ENCODE measurements around the gene RAD51B.

The RAD51B gene

GRCh38 chr14:68468437-68469207 lies 649.0 kb downstream of the RAD51B start:
- TF ChIP-seq POLR2A (IDR thresholded peaks at IDR 0.05; ENCODE audit: low read depth, low read length) = no peak
- TF ChIP-seq TAF1 (IDR thresholded peaks at IDR 0.05; ENCODE audit: borderline replicate concordance, low read depth, low read length) = no peak
- DNase-seq (ENCODE audit: insufficient read length) (no peak), FAIRE-seq (no peak)

- TF ChIP-seq TAF1 (IDR thresholded peaks at IDR 0.05; ENCODE audit: borderline replicate concordance, low read depth, low read length) (no peak), POLR2A (IDR thresholded peaks at IDR 0.05; ENCODE audit: low read depth, low read length) (no peak), POLR2AphosphoS5 (IDR thresholded peaks at IDR 0.05; ENCODE audit: low read depth, low read length) (no peak)
- FAIRE-seq (no peak), DNase-seq (ENCODE audit: insufficient read length) (no peak)
Measured at GRCh38 chr14:68469208-68469713, 649.7 kb downstream of the RAD51B start.

DNA sequence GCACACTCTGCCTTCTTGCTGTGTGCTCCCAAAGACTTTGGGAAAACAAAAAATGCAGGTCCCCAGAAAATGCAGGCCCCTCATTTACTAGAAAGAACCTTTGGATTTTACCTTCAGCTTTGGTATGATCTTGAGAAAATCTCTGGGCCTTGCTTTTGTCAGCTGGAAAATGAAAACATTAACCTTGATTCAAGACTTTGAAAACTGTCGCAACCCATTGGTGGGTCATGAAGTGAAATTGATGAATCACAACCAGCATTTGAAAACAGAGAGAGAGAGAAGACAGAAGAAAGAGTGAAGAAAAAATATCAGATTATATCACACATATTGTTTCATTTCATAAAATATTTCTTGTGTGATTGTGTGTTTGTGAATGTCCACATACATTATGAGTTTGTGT lies 650.8 kb downstream of the RAD51B start:
- no peak for TF ChIP-seq TAF1 (IDR thresholded peaks at IDR 0.05; ENCODE audit: borderline replicate concordance, low read depth, low read length)
- TF ChIP-seq POLR2A (IDR thresholded peaks at IDR 0.05; ENCODE audit: low read depth, low read length) = no peak
- TF ChIP-seq POLR2AphosphoS5 (IDR thresholded peaks at IDR 0.05; ENCODE audit: low read depth, low read length) = no peak
- no peak for DNase-seq (ENCODE audit: insufficient read length)
- FAIRE-seq = no peak

DNA sequence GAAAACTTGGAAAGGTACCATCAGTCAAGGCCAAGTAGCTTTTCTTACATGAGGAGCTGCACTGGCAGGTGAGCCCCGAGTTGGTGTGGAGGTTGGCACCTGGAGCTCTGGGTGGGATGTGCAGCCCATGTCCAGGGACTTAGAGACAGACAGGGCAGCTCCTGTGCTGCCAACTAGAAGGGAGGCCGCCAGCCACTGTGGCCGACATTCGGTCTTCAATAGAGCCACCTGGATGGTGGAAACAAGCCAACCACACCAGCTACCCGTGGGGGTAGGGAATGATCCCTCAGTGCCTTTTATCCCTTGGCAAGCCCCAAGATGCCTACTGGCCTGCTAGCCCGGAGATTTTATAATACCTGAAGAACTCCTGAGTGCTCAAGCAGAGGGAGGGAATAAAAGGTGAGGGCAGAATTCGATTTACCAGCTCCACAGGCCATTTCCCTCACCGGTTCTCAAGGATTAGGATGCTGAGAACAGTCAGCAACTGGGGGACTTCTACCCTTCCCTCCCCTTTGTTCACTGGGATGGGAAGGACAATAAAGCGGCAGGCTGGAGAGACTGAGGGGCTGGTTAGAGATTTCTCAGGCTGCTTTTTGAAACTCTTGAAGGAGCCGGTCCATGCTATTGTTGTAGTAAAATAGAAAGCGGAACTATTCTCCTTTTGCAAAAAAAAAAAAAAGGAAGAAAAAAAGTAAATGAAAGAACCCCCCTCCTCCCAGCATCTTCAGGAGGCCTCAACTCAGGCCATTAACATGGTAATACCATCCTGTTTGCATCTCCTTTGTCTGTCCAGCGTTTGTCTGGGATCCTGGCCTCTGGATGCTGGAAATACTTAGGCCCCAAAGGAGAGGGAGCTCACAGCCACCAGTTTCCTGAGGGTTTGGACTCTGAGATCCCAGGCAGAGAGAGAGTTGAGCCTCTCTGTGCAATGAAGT lies 651.7 kb downstream of the RAD51B start:
- DNase-seq (ENCODE audit: insufficient read length) (no peak), FAIRE-seq (peak; percentile 69)
- TF ChIP-seq TAF1 (IDR thresholded peaks at IDR 0.05; ENCODE audit: borderline replicate concordance, low read depth, low read length) (no peak), POLR2A (IDR thresholded peaks at IDR 0.05; ENCODE audit: low read depth, low read length) (no peak), POLR2AphosphoS5 (IDR thresholded peaks at IDR 0.05; ENCODE audit: low read depth, low read length) (no peak)

- DNase-seq (ENCODE audit: insufficient read length) (no peak), FAIRE-seq (peak; percentile 9)
- TF ChIP-seq TAF1 (IDR thresholded peaks at IDR 0.05; ENCODE audit: borderline replicate concordance, low read depth, low read length) = no peak
- TF ChIP-seq POLR2A (IDR thresholded peaks at IDR 0.05; ENCODE audit: low read depth, low read length) = no peak
- no peak for TF ChIP-seq POLR2AphosphoS5 (IDR thresholded peaks at IDR 0.05; ENCODE audit: low read depth, low read length)
Measured at GRCh38 chr14:68471964-68472508, 652.5 kb downstream of the RAD51B start.

GRCh38 chr14:68473069-68473468 lies 653.5 kb downstream of the RAD51B start:
- no peak for TF ChIP-seq POLR2AphosphoS5 (IDR thresholded peaks at IDR 0.05; ENCODE audit: low read depth, low read length)
- TF ChIP-seq TAF1 (IDR thresholded peaks at IDR 0.05; ENCODE audit: borderline replicate concordance, low read depth, low read length) = no peak
- no peak for TF ChIP-seq POLR2A (IDR thresholded peaks at IDR 0.05; ENCODE audit: low read depth, low read length)
- FAIRE-seq (no peak), DNase-seq (ENCODE audit: insufficient read length) (no peak)

DNA sequence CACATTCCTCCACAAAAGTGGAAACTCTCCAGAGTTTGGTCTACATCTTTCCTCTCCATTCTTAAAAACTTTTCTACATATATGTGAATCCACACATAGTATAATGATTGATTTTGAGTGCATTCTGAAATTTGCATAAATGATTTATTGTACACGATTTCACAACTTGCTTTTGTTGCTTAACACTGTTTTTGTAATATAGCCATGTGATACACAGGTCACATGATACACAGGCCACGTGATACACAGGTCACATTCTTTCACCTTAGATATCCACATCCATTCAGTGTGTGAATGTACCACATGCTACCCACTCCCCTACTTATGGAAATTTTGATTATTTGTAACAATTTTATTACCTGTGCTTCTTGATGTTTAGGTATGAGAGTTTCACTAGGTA lies 654.2 kb downstream of the RAD51B start:
- TF ChIP-seq POLR2A (IDR thresholded peaks at IDR 0.05; ENCODE audit: low read depth, low read length) (no peak), POLR2AphosphoS5 (IDR thresholded peaks at IDR 0.05; ENCODE audit: low read depth, low read length) (no peak), TAF1 (IDR thresholded peaks at IDR 0.05; ENCODE audit: borderline replicate concordance, low read depth, low read length) (no peak)
- no peak for FAIRE-seq

DNA sequence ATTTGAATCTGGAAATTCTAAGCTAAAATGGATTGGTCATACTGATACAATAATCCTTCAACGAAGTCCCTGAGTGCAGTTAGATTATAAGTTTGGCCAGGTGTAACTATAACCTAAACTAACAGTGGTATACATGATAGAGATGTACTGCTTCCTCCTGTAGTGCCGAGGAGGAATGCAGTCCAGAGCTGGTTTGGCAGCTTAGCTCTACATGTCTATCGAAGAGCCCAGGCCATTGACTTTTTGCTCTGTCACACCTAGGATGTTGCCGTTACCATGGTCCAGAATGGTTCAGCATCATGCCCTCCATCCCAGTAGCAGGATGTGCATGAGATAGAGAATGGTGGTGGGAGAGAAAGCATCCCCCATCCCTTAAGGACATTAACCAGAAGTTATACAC lies 655.2 kb downstream of the RAD51B start:
- no peak for TF ChIP-seq POLR2AphosphoS5 (IDR thresholded peaks at IDR 0.05; ENCODE audit: low read depth, low read length)
- no peak for TF ChIP-seq POLR2A (IDR thresholded peaks at IDR 0.05; ENCODE audit: low read depth, low read length)
- no peak for TF ChIP-seq TAF1 (IDR thresholded peaks at IDR 0.05; ENCODE audit: borderline replicate concordance, low read depth, low read length)
- FAIRE-seq = no peak
- DNase-seq (ENCODE audit: insufficient read length) = no peak

More for the DNA sequence above, 654.2 kb downstream of the RAD51B start:
- DNase-seq (ENCODE audit: insufficient read length) = no peak

DNA sequence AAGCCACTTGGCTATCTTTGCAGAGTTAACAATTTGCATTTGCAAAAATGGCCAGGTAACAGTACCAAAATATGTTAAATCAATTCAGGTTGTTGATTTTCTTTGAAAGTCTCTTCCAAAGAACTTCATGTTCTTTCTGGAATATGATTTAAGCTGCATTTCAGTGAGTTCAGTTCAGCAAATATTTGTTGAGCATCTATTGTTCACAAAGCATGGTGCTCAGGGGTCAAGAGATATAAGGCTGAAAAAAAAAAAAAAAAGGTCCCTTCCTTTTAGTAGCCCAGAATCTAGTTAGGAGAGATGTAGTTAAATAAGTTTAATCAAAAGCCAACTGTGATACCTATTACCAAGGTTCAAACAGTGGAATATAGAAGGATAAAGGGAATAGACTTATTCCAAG lies 656.2 kb downstream of the RAD51B start:
- DNase-seq (ENCODE audit: insufficient read length) (no peak), FAIRE-seq (no peak)
- TF ChIP-seq POLR2AphosphoS5 (IDR thresholded peaks at IDR 0.05; ENCODE audit: low read depth, low read length) (no peak), TAF1 (IDR thresholded peaks at IDR 0.05; ENCODE audit: borderline replicate concordance, low read depth, low read length) (no peak), POLR2A (IDR thresholded peaks at IDR 0.05; ENCODE audit: low read depth, low read length) (no peak)

DNA sequence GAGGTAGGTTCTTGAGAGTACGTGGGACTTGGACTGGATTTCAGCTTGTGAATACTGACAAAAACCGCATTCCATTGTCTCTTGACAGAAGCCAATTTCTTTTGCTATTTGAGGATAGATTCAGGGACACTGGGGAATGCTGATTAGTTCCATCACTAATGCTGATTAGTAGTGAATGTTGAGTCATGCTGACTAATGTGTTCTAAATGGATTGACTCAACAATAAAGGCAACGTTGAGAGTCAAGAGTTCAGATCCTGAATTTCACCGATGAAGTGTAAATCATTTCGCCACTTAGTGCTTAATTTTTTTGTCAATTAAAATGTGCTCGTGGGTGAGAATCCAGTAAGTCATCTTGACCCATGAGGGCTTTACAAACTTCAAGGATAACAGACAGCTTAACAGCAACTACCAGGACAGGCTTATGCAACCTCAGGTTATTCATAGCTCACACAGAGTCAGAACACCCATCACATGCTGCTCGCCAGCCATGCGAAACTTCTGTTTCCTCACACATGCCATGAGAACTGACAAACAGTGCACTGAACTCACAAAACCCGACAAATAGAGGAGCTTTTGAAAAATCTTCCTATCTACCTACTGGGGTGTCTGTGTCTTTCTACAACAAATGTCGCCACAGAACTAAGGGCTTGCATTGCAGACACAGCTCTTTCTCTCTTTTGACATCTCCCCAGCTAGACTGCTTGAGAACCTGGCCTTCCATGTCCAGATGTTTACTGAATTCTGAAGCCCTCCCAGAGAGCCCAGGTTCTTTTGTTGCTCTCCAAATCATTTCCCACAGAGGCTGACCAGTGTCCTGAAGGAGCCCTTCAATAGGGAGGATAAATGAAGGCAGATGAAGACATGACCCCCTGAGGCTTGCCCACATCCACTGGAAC lies 656.9 kb downstream of the RAD51B start:
- FAIRE-seq = peak; percentile 96
- no peak for DNase-seq (ENCODE audit: insufficient read length)
- TF ChIP-seq POLR2A (IDR thresholded peaks at IDR 0.05; ENCODE audit: low read depth, low read length) (no peak), POLR2AphosphoS5 (IDR thresholded peaks at IDR 0.05; ENCODE audit: low read depth, low read length) (no peak; the same call in 1 of the 2 replicates), TAF1 (IDR thresholded peaks at IDR 0.05; ENCODE audit: borderline replicate concordance, low read depth, low read length) (peak; percentile 34; the same call in 1 of the 2 replicates)

Data from GM12892 (cell line).